Mesothelial cell of epicardium (in vitro differentiated cells): ENCODE results near the gene PLA2G4E. TPM values are rescaled to one million over a fixed set of nuclear protein-coding genes. Genes with fewer than 3 reads are reported as not detected.

ENCODE experiments used
- DNase-seq, 2 experiments: peaks; one replicate each; pipeline ENCODE4 v3.0.0; 2021; ENCODE audit warnings: low spot score in 2 of 2; ENCODE audit not compliant: unreplicated experiment in 2 of 2
- H3K27ac Mint-ChIP-seq: 2 replicates; pipeline ENCODE4 v1.8.0; 2021; ENCODE audit warnings: mixed read lengths
- H3K27me3 Mint-ChIP-seq: 2 replicates; pipeline ENCODE4 v1.8.0; 2021; ENCODE audit warnings: low read depth, mixed read lengths
- H3K36me3 Mint-ChIP-seq: 2 replicates; pipeline ENCODE4 v1.8.0; 2021; ENCODE audit warnings: mixed read lengths
- H3K4me1 Mint-ChIP-seq: 2 replicates; pipeline ENCODE4 v1.8.0; 2021; ENCODE audit warnings: mixed read lengths
- H3K4me3 Mint-ChIP-seq: 2 replicates; pipeline ENCODE4 v1.8.0; 2021; ENCODE audit warnings: mild to moderate bottlenecking, moderate library complexity, mixed read lengths
- H3K9me3 Mint-ChIP-seq: 2 replicates; pipeline ENCODE4 v1.8.0; 2021; ENCODE audit warnings: mixed read lengths
- total RNA-seq: library from RNA; stranded (reverse); gene quantifications from 3 replicates; pipeline ENCODE4 v1.2.1, GENCODE V29; 2021
- TF ChIP-seq, protein P1 (sequence below): fragments of 200-600 bp; sonication (generic); IDR thresholded peaks from one replicate; pipeline ENCODE4 v1.5.0; 2021; ENCODE audit warnings: antibody characterized with exemption; ENCODE audit not compliant: unreplicated experiment

Gene PLA2G4E
- total RNA-seq, 1 donor from 2014 or later, result not detected

DNA sequence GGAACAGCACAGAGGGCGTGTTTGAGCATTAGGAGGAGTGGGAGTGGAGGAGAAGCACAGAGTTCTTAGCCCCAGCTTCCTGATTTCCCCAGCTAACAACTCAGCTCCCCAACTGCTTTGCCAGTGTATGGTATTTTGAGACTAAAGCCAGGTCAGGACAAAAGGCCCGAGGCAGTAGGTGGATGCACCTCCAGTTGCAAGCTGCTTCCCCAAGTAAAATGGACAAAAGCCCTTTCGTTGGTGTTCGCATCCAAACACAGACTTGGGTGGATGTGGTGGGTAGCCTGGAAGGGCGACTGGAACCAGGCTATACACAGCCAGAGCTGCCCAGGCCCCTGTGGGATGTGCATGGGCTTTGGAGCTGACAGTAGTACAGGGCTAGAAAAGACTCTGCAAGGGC lies 36.2 kb downstream of the PLA2G4E start:
- Mint-ChIP-seq H3K4me1 (peaks cover 23% of the 10 kb centered on the region), H3K36me3 (no peaks in the 10 kb centered on the region), H3K4me3 (no peak overlapping the region), H3K27me3 (peaks cover 12% of the 10 kb centered on the region), H3K27ac (no peak overlapping the region), H3K9me3 (no peaks in the 10 kb centered on the region)
- DNase-seq, result no peak
- TF ChIP-seq, protein P1, sequence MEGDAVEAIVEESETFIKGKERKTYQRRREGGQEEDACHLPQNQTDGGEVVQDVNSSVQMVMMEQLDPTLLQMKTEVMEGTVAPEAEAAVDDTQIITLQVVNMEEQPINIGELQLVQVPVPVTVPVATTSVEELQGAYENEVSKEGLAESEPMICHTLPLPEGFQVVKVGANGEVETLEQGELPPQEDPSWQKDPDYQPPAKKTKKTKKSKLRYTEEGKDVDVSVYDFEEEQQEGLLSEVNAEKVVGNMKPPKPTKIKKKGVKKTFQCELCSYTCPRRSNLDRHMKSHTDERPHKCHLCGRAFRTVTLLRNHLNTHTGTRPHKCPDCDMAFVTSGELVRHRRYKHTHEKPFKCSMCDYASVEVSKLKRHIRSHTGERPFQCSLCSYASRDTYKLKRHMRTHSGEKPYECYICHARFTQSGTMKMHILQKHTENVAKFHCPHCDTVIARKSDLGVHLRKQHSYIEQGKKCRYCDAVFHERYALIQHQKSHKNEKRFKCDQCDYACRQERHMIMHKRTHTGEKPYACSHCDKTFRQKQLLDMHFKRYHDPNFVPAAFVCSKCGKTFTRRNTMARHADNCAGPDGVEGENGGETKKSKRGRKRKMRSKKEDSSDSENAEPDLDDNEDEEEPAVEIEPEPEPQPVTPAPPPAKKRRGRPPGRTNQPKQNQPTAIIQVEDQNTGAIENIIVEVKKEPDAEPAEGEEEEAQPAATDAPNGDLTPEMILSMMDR, result no peak

DNA sequence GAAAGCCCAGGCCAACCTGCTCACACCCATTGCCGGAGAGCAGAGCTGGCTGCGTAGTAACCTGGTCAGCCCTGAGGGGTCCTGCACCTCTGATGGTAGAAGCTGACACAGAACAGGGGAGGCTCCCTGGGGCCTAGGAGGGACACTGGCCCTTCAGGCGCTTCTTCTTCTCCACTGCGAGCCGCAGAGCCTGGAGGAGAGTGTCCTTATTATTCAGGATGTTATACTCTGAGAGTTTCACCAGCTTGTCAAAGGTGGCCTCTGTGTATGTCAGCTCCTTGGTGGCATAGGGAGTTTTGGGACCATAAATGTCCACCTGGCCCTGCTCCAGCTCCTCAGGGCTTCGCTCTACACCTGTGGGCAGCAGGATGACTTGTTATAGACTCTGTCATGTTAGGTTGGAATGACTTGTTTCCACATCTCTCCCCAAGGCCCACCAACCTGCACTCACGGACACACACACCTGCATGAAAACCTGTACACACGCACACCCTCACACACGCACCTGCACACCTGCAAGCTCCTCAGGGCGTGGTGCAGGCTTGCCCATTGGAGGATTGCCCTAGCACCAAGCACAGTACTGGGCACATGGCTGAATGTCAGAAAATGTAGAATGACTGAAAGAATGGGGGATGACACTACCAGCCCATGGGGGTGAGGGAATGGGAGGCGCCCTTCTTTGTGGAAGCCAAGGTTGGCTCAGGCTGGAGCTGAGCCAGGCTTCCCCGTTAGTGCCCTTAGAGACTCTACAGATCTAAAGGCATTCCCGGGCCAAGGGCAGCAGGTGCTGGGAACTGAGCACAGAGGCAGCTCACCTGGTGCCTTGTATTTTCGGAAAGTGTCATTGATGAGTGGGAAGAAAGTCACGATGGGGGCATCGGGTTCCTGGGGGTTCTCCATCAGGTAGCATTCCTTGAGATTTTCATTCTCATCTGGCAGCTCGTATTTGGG lies 36.9 kb downstream of the PLA2G4E start:
- H3K27me3 Mint-ChIP-seq, result peaks cover 9% of the 10 kb centered on the region
- peaks cover 26% of the 10 kb centered on the region for H3K4me1 Mint-ChIP-seq
- no peak overlapping the region for H3K27ac Mint-ChIP-seq
- no peak overlapping the region for H3K4me3 Mint-ChIP-seq
- TF ChIP-seq, protein P1, result no peak
- no peaks in the 10 kb centered on the region for H3K9me3 Mint-ChIP-seq
- no peaks in the 10 kb centered on the region for H3K36me3 Mint-ChIP-seq
- no peak for DNase-seq

GRCh38 chr15:41983221-41983620 lies 37.6 kb downstream of the PLA2G4E start:
- no peak for DNase-seq
- TF ChIP-seq, protein P1, result no peak
- H3K4me1 Mint-ChIP-seq, result peaks cover 26% of the 10 kb centered on the region
- H3K36me3 Mint-ChIP-seq, result no peaks in the 10 kb centered on the region
- no peaks in the 10 kb centered on the region for H3K9me3 Mint-ChIP-seq
- H3K27me3 Mint-ChIP-seq, result peaks cover 5% of the 10 kb centered on the region
- H3K27ac Mint-ChIP-seq, result no peak overlapping the region
- H3K4me3 Mint-ChIP-seq, result no peak overlapping the region

- peaks cover 26% of the 10 kb centered on the region for H3K4me1 Mint-ChIP-seq
- H3K9me3 Mint-ChIP-seq, result no peaks in the 10 kb centered on the region
- H3K27me3 Mint-ChIP-seq, result peaks cover 4% of the 10 kb centered on the region
- no peaks in the 10 kb centered on the region for H3K36me3 Mint-ChIP-seq
- no peak overlapping the region for H3K4me3 Mint-ChIP-seq
- H3K27ac Mint-ChIP-seq, result peak overlapping the region; percentile 9
- DNase-seq, result no peak
- TF ChIP-seq, protein P1, result no peak
Observed at GRCh38 chr15:41982133-41982930, 38.5 kb downstream of the PLA2G4E start.

- Mint-ChIP-seq H3K27me3 (no peaks in the 10 kb centered on the region), H3K4me3 (no peak overlapping the region), H3K4me1 (peaks cover 26% of the 10 kb centered on the region), H3K27ac (no peak overlapping the region), H3K36me3 (no peaks in the 10 kb centered on the region), H3K9me3 (no peaks in the 10 kb centered on the region)
- TF ChIP-seq, protein P1, result no peak
- no peak for DNase-seq
Observed at GRCh38 chr15:41981371-41982132, 39.3 kb downstream of the PLA2G4E start.
